Endothelial cell (in vitro differentiated cells): Measurements from ENCODE around the gene PLSCR3. TPM values are rescaled to one million over a fixed set of nuclear protein-coding genes. Genes with fewer than 3 reads are reported as not detected.
"Not testable (repeated sequence)": the region's sequence is repeated elsewhere in the genome, so short reads cannot be mapped to it uniquely, and the experiment has no call there.

ENCODE experiments used
- DNase-seq: peaks from one replicate; pipeline ENCODE4 v3.0.0; 2021; ENCODE audit warnings: low spot score
- H3K27ac Mint-ChIP-seq: one replicate; pipeline ENCODE4 v1.8.0; 2021; ENCODE audit warnings: mixed read lengths, inconsistent platforms; ENCODE audit not compliant: unreplicated experiment
- H3K27me3 Mint-ChIP-seq: one replicate; pipeline ENCODE4 v1.8.0; 2021; ENCODE audit warnings: mild to moderate bottlenecking, moderate library complexity, mixed read lengths, inconsistent platforms; ENCODE audit not compliant: unreplicated experiment
- H3K36me3 Mint-ChIP-seq: one replicate; pipeline ENCODE4 v1.8.0; 2021; ENCODE audit warnings: mild to moderate bottlenecking, low read depth, mixed read lengths, inconsistent platforms; ENCODE audit not compliant: unreplicated experiment
- H3K4me1 Mint-ChIP-seq: one replicate; pipeline ENCODE4 v1.8.0; 2021; ENCODE audit warnings: mild to moderate bottlenecking, mixed read lengths, inconsistent platforms; ENCODE audit not compliant: unreplicated experiment
- H3K4me3 Mint-ChIP-seq: one replicate; pipeline ENCODE4 v1.8.0; 2021; ENCODE audit warnings: mild to moderate bottlenecking, mixed read lengths, inconsistent platforms; ENCODE audit not compliant: unreplicated experiment
- H3K9me3 Mint-ChIP-seq: one replicate; pipeline ENCODE4 v1.8.0; 2021; ENCODE audit warnings: mixed read lengths, inconsistent platforms; ENCODE audit not compliant: unreplicated experiment
- CTCF ChIP-seq: fragments of 200-600 bp; sonication (generic); IDR thresholded peaks from one replicate; pipeline ENCODE4 v1.5.0; 2021; ENCODE audit warnings: antibody characterized with exemption; ENCODE audit not compliant: unreplicated experiment
- total RNA-seq: library from RNA; stranded (reverse); fragmentation: NEBNext Ultra II Directional; extraction: Animal tissue kit (Norgen Biotek cat#: 25700); gene quantifications from one replicate; pipeline ENCODE4 v1.2.1, GENCODE V29; 2021; ENCODE audit not compliant: unreplicated experiment

The PLSCR3 gene
- total RNA-seq, 1 donor from 2014 or later, result 74.2 TPM

- Mint-ChIP-seq H3K9me3 (no peaks in the 10 kb centered on the region), H3K27me3 (peaks cover 2% of the 10 kb centered on the region), H3K4me1 (no peaks in the 10 kb centered on the region), H3K4me3 (no peak overlapping the region), H3K27ac (no peak overlapping the region), H3K36me3 (peaks cover under 1% of the 10 kb centered on the region)
- TF ChIP-seq CTCF, result no peak
- no peak for DNase-seq
Observed at GRCh38 chr17:7367083-7367482, 27.2 kb downstream of the PLSCR3 start.

GRCh38 chr17:7365963-7366362, 28.4 kb downstream of the PLSCR3 start:
- H3K4me1 Mint-ChIP-seq, H3K4me3 Mint-ChIP-seq, H3K27ac Mint-ChIP-seq, H3K27me3 Mint-ChIP-seq, H3K9me3 Mint-ChIP-seq, H3K36me3 Mint-ChIP-seq, DNase-seq: not testable (repeated sequence)

- Mint-ChIP-seq H3K36me3 (peaks cover 3% of the 10 kb centered on the region), H3K27me3 (no peaks in the 10 kb centered on the region), H3K4me3 (no peak overlapping the region), H3K4me1 (peaks cover 9% of the 10 kb centered on the region), H3K9me3 (no peaks in the 10 kb centered on the region), H3K27ac (no peak overlapping the region)
- no peak for DNase-seq
- no peak for TF ChIP-seq CTCF
Observed at GRCh38 chr17:7363311-7363710, 31.0 kb downstream of the PLSCR3 start.

GRCh38 chr17:7361906-7362305, 32.4 kb downstream of the PLSCR3 start:
- H3K9me3 Mint-ChIP-seq, result no peaks in the 10 kb centered on the region
- TF ChIP-seq CTCF, result no peak
- peaks cover 3% of the 10 kb centered on the region for H3K36me3 Mint-ChIP-seq
- DNase-seq, result no peak
- peak overlapping the region; percentile 22 for H3K4me3 Mint-ChIP-seq
- H3K4me1 Mint-ChIP-seq, result peaks cover 9% of the 10 kb centered on the region
- H3K27me3 Mint-ChIP-seq, result no peaks in the 10 kb centered on the region
- H3K27ac Mint-ChIP-seq, result no peak overlapping the region

- Mint-ChIP-seq H3K9me3 (no peaks in the 10 kb centered on the region), H3K27ac (no peak overlapping the region), H3K4me3 (no peak overlapping the region), H3K36me3 (peaks cover 3% of the 10 kb centered on the region), H3K27me3 (peaks cover 9% of the 10 kb centered on the region), H3K4me1 (peaks cover 13% of the 10 kb centered on the region)
- TF ChIP-seq CTCF, result no peak
- no peak for DNase-seq
Observed at GRCh38 chr17:7357381-7357780, 36.9 kb downstream of the PLSCR3 start.

- H3K27me3 Mint-ChIP-seq, result peaks cover 10% of the 10 kb centered on the region
- H3K9me3 Mint-ChIP-seq, result no peaks in the 10 kb centered on the region
- peaks cover 15% of the 10 kb centered on the region for H3K4me1 Mint-ChIP-seq
- H3K4me3 Mint-ChIP-seq, result no peak overlapping the region
- no peak overlapping the region for H3K27ac Mint-ChIP-seq
- TF ChIP-seq CTCF, result no peak
- DNase-seq, result no peak
- H3K36me3 Mint-ChIP-seq, result no peaks in the 10 kb centered on the region
Observed at GRCh38 chr17:7356756-7357155, 37.6 kb downstream of the PLSCR3 start.
